ENCODE measurements around the gene IL1RAPL1.

Gene IL1RAPL1

DNA sequence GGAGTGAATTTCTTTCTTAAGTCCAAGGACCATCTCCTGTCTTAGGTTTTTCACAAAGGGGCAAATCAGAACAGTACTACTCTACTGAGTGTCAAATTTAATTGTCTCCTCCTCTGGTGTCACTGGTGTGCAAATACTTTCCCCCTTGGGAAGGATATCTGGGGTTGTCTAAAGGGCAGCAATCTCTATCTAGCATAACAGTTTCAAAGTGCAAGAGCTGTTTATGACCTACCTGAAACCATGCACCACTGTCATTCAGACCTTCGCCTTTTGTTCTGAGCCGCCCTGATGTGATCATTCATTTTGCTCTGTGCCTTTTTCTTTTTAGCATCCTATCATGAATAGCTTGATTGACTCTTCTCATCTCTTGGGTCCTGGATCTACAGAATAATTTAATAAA is 39.3 kb downstream of the IL1RAPL1 start:
- DNase-seq (ENCODE audit: low read depth in 4 of 4, low spot score in 1 of 4) = no peak

DNA sequence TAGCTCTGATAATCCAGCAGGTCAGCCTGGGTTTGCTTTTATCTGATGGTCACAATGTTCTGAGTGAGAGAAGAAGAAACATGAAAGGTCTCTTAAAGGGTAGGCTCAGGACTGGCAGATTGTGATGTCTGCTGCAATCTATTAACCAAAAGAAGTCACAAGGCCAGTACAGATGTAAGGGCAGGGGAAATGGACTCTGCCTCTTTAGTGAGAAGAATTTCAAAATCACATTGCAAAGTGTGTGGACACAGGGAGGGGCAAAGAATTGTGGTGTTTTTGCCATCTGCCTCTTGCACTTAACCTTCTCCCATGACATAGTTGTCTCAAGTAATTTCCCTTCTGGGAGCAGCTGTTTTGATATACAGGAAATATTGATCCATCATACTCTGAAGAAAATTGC is 40.9 kb downstream of the IL1RAPL1 start:
- DNase-seq (ENCODE audit: low read depth in 4 of 4, low spot score in 1 of 4) = no peak

DNA sequence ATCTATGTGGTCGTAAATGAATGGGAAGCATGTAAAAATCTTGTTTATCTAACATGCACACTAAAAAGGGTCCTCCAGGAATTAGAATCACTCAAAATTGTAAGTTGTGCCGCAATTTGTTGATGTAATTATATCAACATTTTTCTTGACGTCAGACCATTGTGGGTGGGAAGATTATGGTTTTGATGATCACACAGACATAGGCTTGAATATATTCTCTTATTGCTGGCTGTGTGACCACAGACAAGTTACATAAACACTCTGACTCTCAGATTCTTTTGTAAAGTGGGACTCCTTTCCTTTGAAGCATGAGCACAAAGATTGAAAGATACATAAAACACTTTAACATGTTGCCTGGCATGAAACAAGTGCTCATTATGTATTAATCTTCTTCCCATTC is 51.5 kb downstream of the IL1RAPL1 start:
- DNase-seq (ENCODE audit: low read depth in 4 of 4, low spot score in 1 of 4) = no peak

DNA sequence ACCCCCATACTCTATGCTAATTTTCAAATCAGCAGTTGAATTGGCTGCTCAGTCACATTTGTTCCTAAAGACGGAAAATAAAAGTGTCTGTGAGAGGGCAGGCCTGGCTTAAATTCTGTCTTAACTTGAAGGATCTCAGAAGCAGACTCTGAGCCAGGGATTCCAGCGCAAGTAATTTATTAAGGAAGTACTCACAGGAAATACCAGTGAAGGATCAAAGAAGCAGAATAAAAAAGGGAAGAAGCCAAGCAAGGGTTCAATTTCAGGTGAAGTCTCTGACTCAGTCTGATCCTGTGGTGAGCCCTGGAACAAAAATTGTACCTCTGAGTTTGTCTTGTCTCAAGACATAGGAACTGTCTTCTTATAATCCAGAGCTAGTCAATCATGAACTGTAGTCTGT is 52.2 kb downstream of the IL1RAPL1 start:
- no peak for DNase-seq (ENCODE audit: low read depth in 4 of 4, low spot score in 1 of 4)

DNA sequence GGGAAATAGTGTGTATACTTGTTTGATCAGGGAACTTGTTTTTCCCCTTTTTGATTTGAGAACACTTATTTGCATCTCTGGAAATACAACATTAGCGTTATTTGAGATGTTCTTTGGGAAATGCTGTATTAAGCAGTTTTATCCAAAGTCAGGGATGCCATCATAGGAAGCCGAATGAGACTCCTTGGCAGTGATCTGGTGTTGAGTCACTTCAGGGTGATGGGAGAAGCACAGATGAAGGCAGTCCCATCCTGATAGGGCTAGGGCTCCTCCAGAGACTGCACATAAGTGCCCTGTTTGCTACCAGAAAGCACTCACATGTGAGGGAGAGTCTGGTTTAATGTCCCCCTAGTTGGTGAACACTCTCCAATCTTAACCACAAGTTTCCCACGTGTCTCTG is 62.3 kb downstream of the IL1RAPL1 start:
- no peak for DNase-seq (ENCODE audit: low read depth in 4 of 4, low spot score in 1 of 4)

DNA sequence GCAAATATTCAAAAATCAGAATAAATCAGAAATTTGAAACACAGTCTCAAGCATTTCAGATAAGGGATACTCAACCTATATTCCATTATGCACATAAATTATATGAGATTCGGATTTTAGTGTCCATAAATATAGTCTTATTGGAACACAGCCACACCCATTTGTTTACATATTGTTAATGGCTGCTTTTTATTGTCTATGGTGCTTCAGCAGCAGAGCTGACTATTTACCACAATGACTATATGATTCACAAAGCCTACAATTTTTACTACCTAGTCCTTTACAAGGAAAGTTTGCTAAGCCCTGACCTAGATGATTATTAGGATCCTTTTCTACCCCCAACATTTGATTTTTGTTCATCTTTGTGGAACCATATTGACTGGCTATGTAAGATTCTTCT is 63.9 kb downstream of the IL1RAPL1 start:
- no peak for DNase-seq (ENCODE audit: low read depth in 4 of 4, low spot score in 1 of 4)

DNA sequence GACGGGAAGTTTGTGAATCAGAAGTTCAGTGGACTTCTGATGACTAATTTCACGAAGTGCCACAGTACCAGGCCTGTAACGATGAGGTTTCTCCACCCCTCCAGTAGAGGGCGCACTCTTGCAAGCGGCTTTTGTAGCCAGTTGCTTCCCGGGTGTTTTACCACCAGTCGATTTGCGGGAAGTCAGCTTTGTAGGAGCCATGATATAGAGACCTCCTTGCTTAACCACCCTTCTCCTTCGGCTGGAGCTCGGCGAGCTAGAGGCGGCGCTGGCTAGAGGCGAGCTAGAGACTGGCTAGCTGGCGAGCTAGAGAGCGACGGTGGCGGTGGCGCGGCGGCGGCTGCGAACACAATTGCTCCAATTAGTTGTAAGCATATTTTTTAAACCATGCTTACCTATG is 72.0 kb downstream of the IL1RAPL1 start:
- DNase-seq (ENCODE audit: low read depth in 4 of 4, low spot score in 1 of 4) = no peak

DNA sequence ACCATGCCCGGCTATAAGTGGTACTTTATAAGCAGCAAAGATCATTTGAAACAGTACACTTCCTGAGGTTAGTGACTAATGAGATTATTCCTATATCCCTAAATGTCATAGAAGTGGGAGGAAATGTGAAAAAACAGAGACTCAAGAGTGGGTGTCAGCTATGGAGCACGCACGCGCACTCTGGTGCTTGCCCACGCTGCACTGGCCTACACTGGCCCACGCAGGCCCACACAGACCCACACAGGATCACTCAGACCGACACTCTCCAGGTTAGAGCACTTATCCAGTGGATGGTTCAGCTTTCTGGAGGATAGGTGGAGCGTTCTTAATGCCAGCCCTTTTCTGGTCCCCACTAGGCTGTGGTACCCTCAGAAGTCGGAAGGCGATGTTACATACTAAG is 78.5 kb downstream of the IL1RAPL1 start:
- DNase-seq (ENCODE audit: low read depth in 4 of 4, low spot score in 1 of 4) = no peak

DNA sequence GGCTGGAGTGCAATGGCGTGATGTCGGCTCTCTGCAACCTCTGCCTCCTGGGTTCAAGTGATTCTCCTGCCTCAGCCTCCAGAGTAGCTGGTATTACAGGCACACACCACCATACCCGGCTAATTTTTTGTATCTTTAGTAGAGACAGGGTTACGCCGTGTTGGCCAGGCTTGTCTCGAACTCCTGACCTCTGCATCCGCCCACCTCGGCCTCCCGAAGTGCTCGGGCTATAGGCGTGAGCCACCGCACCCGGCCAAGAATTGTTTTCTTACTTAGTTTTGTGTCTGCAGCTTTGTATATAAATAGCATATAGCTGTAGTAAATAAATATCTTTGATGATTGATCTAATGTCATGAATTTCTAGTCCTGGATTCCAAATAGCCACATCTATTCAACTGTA is 81.1 kb downstream of the IL1RAPL1 start:
- no peak for DNase-seq (ENCODE audit: low read depth in 4 of 4, low spot score in 1 of 4)

DNA sequence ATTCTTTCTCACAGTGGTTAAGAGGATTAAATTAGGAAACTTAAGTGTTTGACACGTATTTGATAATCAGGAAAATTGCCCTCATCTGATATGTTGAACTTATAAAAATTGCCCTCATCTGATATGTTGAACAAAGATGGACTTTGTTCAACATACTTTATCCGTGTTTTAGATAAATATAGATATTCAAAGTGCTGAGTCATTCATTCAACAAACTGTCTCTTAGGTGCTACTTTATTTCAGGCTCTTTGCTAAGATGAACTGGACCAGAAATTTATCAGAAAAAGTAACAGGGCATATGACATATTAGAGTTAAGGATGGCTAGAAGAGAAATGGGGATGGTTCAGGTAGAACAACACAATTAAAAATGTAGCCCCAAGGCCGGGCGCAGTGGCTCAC is 81.7 kb downstream of the IL1RAPL1 start:
- DNase-seq (ENCODE audit: low read depth in 4 of 4, low spot score in 1 of 4) = no peak

DNA sequence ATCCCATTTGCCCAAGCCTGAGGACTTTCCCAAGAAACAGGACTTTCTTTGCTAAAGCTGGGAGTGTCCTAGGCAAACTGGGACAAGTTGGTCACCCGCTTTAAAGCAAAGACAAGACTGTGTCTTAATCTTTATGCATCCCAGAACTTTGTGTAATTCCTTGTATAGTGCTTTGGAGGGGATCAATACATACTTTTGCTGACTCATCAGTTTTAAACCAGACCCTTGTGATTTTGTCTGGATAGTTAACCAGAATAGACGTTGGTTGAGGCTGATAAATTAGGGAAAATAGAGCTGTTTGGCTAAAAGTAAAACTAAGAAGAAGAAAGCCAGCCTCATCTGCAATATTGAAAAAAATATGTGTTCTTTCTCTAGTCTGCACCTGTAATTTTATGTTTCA is 82.8 kb downstream of the IL1RAPL1 start:
- DNase-seq (ENCODE audit: low read depth in 4 of 4, low spot score in 1 of 4) = no peak

DNA sequence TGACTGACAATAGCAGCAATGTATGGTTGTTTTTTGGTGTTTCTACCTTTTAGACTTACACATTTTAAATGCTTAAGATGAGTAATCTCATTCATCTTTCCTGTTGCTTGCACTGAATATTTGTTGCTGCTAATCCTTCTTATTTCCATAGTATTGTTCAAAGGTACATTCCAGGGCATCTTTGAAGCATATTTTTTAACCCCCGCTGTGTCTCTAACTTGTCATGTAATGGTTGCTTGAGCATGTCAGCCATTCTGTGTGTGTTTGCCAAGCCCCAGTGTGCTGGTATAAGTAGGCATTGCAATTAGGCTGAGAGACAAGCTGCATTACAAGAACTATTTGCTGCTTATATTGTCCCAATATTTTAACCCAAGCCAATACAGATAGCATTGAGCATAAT is 87.9 kb downstream of the IL1RAPL1 start:
- no peak for DNase-seq (ENCODE audit: low read depth in 4 of 4, low spot score in 1 of 4)

DNA sequence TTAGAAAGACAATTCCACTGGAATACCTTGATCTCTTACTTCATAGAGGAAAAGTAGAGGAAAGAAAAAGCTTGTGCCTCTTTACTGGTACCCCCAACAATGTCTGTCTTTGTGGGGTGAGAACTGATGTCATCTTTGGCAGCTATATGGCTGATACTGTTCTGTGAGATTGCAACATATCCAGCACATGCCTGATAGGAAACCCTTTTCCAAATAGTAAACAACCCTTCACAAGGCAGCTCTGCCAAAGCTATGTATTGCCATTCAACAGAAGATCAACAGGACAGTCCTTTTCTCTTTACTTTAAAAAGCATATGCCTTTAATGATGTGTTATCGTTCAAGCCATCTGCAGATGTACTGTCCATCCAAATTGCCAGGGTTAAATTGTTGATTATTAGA is 105.9 kb downstream of the IL1RAPL1 start:
- no peak for DNase-seq (ENCODE audit: low read depth in 4 of 4, low spot score in 1 of 4)

DNA sequence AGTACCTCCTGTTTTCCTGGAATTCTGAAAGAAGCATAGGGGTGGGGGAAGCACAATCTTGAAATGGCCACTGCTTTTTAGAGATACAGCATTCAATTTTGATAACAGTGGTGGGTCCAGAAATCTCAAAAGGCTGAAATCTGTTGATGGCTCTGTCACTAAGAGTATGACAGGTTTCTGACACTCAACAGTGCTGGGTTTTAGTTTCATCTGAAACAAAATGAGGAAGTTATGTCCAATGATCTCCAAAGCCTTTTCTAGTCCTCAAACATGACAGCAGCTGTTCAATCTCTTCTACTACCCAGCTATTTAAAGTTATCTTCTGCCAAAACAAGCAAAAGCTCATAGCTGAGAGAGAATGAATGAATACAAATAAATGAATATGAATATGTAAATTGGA is 110.5 kb downstream of the IL1RAPL1 start:
- no peak for DNase-seq (ENCODE audit: low read depth in 4 of 4, low spot score in 1 of 4)

DNA sequence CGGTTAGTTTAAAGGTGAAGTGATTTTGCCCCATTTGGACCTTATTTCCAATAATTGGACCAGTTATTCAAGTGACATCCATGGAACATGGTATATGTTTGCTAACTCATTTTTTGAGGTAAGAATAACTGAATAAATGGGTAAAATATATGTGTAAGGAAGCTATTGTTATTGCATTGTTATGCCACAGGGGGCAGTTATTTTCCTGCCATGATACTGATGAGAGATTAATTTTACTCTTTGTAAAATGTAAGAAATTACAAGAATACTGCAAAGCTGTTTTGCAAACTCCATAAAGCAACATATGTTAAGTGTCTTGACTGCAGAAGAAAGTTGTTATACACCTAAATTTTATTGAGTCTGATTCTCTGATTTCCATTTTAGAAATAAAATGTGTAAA is 114.0 kb downstream of the IL1RAPL1 start:
- DNase-seq (ENCODE audit: low read depth in 4 of 4, low spot score in 1 of 4) = no peak

DNA sequence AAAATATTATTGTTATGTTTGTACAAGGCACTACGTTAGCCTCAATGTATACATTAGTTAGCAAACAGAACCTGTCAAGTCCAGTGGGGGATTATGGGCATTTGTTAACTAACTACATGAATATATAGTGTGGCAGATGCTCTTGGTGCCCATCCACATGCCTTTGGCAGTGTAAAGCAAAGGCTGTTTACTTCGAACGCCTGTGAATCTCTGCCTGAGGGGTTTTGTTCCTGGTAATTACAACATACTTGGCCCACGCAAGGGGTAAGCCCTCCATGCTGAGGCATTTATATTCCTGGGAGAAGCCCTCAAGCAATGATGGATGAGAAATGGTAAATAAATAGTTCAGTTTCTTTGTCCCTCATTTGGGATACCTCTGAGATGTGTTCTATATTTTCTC is 119.7 kb downstream of the IL1RAPL1 start:
- DNase-seq (ENCODE audit: low read depth in 4 of 4, low spot score in 1 of 4) = no peak

DNA sequence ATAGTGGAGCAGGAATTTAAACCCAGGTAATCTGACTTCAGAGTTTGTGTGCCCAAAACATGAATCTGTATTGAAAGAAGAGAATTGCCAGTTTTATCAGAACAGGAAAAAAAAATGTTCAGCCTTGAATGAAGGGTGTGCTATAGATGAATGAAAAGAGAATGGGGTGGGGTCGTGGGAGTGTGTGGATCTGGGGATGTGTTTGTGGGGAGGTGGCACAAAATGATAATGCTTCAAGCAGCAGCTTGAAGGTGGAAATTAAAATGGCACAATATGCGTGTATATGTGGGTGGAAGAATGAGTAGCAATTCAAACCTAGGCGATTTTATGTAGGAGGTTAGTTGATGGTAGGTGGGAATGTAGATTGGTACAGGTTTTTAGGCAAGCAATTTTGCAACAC is 122.2 kb downstream of the IL1RAPL1 start:
- DNase-seq (ENCODE audit: low read depth in 4 of 4, low spot score in 1 of 4) = no peak

DNA sequence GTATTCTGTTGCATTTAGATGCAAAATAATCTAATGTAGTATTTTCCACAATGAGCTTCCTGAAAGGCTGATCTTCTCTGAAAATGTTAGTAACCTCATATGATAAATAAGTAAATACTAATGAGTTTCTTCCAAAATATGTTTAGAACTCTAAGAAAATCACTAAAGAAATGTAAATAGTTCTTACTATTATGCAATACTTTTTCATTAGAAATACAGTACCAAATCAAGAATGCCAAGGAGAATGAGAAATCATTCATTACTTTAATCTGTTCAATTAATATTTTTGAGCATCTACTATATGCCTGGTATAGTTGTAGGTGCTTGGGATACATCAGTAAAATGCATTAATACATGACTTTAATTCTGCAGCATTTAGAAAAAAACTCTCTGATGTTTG is 130.6 kb downstream of the IL1RAPL1 start:
- no peak for DNase-seq (ENCODE audit: low read depth in 4 of 4, low spot score in 1 of 4)

DNA sequence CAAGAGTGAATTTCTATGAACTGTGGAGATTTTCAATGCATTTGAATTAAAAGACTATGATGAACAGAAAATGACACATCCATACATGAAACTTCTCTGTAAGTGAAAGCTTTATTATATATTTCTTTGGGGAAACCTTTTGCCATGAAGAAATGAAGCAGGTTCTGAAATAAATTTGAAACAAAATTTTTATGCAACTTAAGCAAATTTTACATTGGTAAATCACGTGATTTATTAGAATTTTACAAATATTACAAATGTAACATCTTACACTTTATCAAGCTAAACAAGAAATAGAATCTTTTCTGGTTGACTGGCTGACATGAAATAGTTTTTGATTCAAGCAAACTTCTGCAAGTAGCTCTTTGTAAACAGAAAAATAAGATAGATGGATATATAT is 131.2 kb downstream of the IL1RAPL1 start:
- no peak for DNase-seq (ENCODE audit: low read depth in 4 of 4, low spot score in 1 of 4)

DNA sequence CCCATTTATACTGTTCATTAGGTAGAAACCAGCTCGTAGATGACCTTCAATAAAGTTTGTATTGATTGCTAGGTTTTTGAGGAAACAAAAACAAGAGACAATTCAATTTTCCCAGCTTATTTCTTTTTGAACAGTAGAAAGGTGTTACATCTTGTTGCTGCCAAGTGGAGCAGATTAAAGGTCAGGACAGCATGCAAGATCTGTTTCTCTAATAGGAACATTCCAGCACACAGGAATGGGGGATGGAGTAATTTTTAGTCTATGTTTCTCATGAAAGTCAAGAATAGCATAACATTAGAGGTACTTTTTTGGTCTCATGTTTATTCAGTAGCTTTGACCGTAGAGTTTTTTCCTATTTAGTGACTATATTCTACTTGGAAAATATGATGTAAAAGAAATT is 132.4 kb downstream of the IL1RAPL1 start:
- DNase-seq (ENCODE audit: low read depth in 4 of 4, low spot score in 1 of 4) = no peak

DNA sequence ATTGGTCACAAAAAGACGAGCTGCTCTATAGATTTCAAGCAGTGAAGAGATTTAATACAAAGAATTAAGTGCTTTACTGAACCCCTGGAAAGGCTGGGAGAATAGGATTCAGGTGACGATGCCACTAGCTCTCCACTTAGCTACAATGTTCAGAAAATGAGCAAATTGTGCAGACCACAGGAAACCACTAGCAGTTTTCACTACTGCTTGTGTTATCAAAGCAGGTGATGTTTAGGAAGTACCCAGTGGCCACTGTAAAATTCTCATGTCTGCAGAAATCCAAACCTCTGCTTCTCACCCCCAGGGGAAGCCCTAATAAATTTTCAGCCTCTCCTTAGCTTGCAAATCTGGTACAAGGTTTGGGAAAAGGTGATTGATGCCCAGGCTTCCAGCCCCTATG is 165.1 kb downstream of the IL1RAPL1 start:
- no peak for DNase-seq (ENCODE audit: low read depth in 4 of 4, low spot score in 1 of 4)

DNA sequence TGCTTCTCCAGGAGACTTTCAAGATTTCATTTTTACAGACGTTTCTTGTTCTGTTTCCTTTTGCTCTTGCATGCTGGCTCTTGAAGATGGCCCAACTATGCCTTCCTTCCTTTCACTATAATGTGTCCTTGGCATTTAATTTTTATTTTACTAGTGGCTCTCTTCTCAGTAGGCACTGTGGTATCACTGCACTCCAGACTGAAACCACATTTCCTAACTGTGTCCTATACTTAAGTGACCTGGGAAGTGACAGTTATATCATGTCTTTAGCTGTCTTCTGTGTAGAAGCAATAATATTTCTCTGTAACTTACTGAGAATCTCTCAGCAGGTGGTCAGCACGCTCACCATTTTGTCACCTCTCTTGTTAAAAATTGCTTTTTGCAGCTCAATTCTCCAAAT is 168.9 kb downstream of the IL1RAPL1 start:
- DNase-seq (ENCODE audit: low read depth in 4 of 4, low spot score in 1 of 4) = no peak

DNA sequence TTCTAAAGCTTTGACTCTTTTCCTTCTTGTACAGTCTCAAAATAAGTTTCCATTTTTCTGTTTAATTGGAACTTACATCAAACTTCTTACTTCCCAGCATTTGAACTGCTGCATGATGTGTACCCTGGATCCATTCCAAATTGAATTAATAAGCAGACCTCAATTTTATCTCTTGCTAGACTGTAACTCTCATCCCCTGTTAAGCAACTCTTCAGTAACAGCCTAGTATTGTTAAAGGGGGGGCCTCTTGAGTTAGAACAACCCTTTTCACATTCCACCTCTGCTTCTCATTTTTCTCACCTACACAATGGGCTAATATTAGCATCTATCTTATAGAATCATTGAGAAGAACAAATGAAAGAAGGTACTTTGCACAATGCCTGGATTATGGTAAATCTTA is 169.4 kb downstream of the IL1RAPL1 start:
- no peak for DNase-seq (ENCODE audit: low read depth in 4 of 4, low spot score in 1 of 4)

DNA sequence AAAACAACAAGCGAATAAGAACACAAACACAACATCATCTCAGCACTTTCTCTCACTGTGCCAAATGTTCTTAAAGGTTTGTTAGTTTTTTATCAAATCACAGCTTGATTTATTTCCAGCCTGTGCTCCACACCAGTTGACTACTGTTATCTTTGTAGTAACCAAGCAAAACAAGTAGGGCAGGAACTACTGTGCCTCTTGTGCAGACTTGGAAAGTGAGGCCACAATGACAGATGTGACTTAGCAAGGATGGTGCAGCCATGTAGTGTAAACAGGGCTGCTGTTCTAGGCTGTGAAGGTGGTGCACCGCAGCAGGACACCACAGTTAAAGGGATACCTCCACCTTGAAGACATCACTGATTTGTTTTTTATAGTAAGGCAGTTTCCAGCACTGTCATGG is 170.0 kb downstream of the IL1RAPL1 start:
- no peak for DNase-seq (ENCODE audit: low read depth in 4 of 4, low spot score in 1 of 4)
